ENCODE results near the gene SYNPO2.

GRCh38 chr4:118983831-118984230 is 95.2 kb downstream of the SYNPO2 start:
- TF ChIP-seq CTCF (conservative IDR thresholded peaks at IDR 0.05; ENCODE audit: low read length), result no peak
- no peak for TF ChIP-seq EZH2phosphoT487 (IDR thresholded peaks at IDR 0.05; ENCODE audit: borderline replicate concordance)

Measured in Loucy (cell line).